Endometrial microvascular endothelial cells (primary cell): ENCODE measurements around the gene SGCD. TPM values are rescaled to one million over a fixed set of nuclear protein-coding genes. Genes with fewer than 3 reads are reported as not detected.

Experiments used
- in situ Hi-C: cut with HindIII; loops from 2 replicates; pipeline ENCODE4 v1.10.0; 2017; ENCODE audit warnings: low sequenced_read_pairs, low pct_unique_long_range_greater_than_20kb; ENCODE audit errors: inconsistent ontology term
- total RNA-seq: library from RNA; depleted of rRNA; stranded (reverse); fragments of >200 nt; gene quantifications from one replicate; pipeline ENCODE4 v1.2.3, GENCODE V29; 2015; ENCODE audit errors: inconsistent ontology term

The SGCD gene
- total RNA-seq, 1 donor from 2014 or later = not detected

- in situ Hi-C loops = no loop called here
These were observed 27.6 kb downstream of the SGCD start for GRCh38 chr5:156354571-156354970.

DNA sequence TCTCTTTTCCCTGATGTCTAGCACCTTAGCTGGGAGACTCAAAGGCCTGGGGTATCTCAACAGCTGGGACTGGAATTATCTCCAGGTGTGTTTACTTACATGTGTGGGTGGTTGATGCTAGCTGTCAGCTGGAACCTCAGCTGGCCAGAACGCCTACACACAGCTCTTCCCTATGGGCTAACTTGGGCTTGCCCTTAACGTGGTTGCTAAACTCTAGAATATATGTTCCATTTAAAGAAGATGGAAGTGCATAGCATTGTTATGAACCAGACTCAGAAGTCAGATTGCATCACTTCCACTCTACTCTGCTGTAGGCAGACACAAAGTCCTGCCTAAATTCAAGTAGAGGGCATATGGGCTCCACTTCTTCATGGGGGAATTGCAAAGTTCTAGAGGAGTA is 29.3 kb downstream of the SGCD start:
- in situ Hi-C loops = no loop called here

- in situ Hi-C loops = no loop called here
These were observed 32.5 kb downstream of the SGCD start for GRCh38 chr5:156359476-156359875.

DNA sequence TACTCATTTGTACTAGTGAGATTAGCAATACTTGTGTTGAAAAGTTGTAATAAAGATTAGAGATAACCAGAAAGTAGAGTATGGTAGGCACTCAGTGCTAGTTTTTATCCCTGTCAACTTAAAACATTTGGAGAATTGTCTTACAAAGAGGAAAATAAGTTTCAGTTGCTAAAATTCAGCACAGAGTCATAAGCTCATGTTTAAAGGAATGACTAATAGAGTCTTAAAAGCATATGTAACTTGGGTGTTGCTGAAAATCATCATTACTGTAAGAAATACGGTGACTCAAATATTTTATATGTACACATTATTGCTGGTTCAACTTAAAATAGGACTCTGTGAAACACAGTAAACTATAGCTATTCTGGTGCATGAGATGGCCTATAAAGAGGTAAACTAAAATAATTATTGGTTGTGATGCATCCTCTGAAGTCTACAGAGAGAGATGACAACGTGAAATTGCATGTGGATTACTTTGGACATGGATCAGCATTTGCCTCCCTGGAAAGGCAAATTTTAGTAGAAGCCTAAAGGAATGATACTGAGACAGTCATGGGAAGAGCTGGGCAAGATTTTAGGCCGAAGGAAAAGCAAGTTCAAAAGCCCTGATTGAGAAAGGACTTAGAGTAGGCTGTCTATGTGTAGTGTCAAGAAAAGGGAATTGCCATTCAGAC is 34.6 kb downstream of the SGCD start:
- in situ Hi-C loops = no loop called here

- in situ Hi-C loops = no loop called here
These were observed 36.9 kb downstream of the SGCD start for GRCh38 chr5:156363861-156364260.

DNA sequence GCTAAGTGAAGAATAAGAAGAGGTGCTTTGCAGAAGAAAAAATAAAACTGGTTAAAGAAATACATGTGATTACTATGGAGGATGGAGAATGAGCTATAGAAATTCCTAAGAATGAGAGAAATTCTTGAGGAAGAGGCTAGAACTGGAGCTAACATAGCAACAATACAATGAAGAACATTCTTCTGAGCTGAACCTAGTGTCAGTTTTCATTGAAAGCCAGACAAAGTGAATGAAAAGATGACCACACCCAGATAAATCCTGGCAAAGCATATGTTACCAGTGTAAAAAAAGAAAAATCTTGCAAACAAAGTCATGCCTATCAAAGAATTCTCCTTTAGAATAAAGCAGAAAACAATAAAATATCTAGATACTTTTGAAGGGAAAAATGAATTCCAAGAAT is 39.6 kb downstream of the SGCD start:
- in situ Hi-C loops = no loop called here

DNA sequence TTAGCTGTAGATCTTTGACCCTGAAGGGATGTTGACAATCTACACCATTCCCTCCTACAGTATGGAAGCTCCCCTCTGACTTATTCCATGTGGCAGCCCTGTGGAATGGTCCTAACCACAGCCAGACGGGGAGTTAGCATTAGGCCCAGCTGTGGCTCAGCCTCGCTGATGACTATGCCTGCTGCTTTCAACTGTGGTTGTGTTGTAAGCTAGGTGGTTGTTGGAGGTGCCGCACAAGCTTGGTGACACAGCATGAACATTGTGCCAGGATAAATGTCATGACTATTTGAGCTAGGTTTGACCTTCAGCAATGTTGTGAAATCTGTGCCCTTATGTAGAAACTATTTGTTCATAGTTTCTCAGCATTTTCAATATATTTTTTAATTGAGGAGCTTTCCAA is 40.6 kb downstream of the SGCD start:
- in situ Hi-C loops = no loop called here

DNA sequence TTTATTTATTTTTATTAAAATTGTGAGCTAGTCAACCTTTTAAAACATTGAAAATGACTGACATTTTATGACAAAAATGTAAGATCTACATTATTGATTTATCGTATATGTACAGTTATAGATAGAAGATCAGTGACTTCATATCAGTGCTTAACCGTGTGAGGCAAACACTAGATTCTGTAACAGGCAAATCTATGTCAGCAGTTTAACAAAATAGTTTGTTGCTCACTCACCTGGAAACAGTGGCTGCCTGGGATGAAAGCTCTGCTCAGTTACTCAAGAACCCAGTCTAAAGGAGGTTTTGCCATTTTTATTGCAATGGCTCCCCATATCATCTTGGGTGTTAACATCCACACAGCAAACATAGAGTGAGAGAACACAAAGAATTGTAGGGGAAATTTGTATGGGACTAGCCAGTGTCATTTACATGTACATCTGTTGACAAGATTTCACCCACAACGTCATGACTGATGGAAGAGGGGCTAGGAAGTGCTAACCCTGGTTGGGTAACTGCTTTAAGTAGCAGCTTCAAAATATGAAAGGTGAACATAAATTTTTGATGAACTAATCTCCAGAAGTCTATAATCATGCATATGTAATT is 49.0 kb downstream of the SGCD start:
- in situ Hi-C loops = no loop called here

- in situ Hi-C loops = no loop called here
These were observed 49.8 kb downstream of the SGCD start for GRCh38 chr5:156376751-156377150.

GRCh38 chr5:156378159-156378558 is 51.2 kb downstream of the SGCD start:
- in situ Hi-C loops = no loop called here

DNA sequence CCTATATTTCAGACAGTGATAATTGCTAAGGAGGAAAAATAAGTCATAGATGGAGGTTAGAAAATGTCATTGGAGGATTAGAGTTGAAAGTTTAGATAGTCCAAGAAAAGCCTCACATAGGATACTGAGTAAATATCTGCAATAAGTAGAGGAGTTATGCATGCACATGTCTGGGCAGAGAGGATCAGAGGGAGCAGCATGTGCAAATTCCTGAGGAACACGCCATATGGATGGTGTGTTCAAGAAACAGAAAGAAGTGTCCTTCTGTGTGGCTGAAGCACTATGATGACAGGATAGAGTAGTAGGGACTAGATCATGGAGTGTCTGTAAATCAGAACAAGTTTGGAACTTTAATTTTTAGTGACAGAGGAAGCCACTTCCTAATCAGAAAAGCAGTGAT is 52.2 kb downstream of the SGCD start:
- in situ Hi-C loops = no loop called here

GRCh38 chr5:156380848-156381247 is 53.9 kb downstream of the SGCD start:
- in situ Hi-C loops = no loop called here

- in situ Hi-C loops = no loop called here
These were observed 56.7 kb downstream of the SGCD start for GRCh38 chr5:156383510-156384265.

GRCh38 chr5:156385416-156385815 is 58.5 kb downstream of the SGCD start:
- in situ Hi-C loops = no loop called here

GRCh38 chr5:156386976-156387375 is 60.0 kb downstream of the SGCD start:
- in situ Hi-C loops = no loop called here

GRCh38 chr5:156387391-156387790 is 60.4 kb downstream of the SGCD start:
- in situ Hi-C loops = no loop called here

GRCh38 chr5:156388233-156388632 is 61.3 kb downstream of the SGCD start:
- in situ Hi-C loops = no loop called here

DNA sequence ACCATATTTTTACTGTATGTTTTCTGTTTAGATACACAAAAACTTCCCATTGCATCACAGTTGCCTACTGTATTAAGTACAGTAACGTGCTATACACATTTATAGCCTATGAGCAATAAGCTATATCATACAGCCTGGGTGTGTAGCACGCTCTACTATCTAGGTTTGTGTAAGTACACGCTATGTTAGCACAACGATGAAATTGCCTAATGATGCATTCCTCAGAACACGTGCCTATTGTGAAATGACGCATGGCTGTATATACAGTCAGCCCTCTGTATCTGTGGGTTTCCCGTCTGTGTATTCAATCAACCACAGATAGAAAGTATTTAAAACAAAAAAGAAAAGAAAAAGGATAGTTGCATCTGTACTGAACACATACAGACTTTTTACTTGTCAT is 64.2 kb downstream of the SGCD start:
- in situ Hi-C loops = no loop called here

- in situ Hi-C loops = no loop called here
These were observed 67.0 kb downstream of the SGCD start for GRCh38 chr5:156393980-156394379.

DNA sequence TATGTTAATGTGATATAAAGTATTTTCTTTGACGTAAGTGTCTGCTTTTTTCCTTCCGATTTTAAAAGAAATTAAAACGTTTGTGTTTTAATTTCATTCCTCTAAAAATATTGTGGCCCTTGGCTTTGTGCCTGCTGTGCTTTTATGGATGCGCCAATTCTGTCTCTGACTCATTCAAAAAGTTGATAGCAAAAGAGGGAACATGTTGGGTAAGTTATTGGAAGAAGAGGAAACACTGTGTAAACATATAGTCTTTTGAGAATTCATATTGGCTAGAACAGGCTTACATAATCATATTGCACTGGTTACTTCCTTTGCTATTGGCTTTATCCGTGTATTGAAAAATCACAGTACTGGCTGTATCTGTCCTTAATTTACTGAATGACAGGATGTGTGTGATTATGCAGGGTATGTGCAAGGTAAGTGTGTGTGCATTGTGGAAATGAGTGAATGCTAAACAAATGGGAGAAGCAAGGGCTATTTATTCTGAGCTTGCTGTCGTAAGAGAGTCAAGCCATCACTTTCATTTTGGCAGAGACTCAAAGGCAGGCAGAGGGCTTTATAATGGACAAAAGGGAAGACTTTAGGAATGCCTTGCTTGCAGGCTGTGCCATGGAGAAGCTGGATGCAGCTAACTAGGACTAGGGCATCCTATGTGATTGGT is 67.8 kb downstream of the SGCD start:
- in situ Hi-C loops = no loop called here
